Transverse colon (tissue), 4 donors: ENCODE data around the gene ADAM17. TPM values are rescaled to one million over a fixed set of nuclear protein-coding genes. Genes with fewer than 3 reads are reported as not detected.

Source experiments
- DNase-seq: peaks from one replicate; pipeline ENCODE4 v3.0.0-alpha.2; 2019
- H3K27ac ChIP-seq, 4 donors: fragments of 200-600 bp; sonication (generic); 2 replicates each; pipeline ENCODE4 v1.5.1; 2016 to 2018; ENCODE audit warnings: inconsistent platforms in 4 of 4
- H3K27me3 ChIP-seq: fragments of 200-600 bp; sonication (generic); 2 replicates; pipeline ENCODE4 v1.5.1; 2017; ENCODE audit warnings: inconsistent platforms
- H3K36me3 ChIP-seq, 4 donors: fragments of 200-600 bp; sonication (generic); 2 replicates each; pipeline ENCODE4 v1.5.1; 2017 to 2019; ENCODE audit warnings: inconsistent platforms in 4 of 4
- H3K4me1 ChIP-seq, 4 donors: fragments of 200-600 bp; sonication (generic); 2 replicates each; pipeline ENCODE4 v1.5.1; 2017 to 2020; ENCODE audit warnings: inconsistent platforms in 4 of 4
- H3K4me3 ChIP-seq, 4 donors: fragments of 200-600 bp; sonication (generic); 1 replicate in 1 of 4; 2 replicates in 3 of 4; pipeline versions ENCODE4 v1.5.1 to v1.6.1; 2017 to 2019; ENCODE audit warnings: inconsistent platforms in 4 of 4
- H3K9me3 ChIP-seq, 2 donors: fragments of 200-600 bp; sonication (generic); 2 replicates each; pipeline ENCODE4 v1.5.1; 2017 to 2019; ENCODE audit warnings: inconsistent platforms in 2 of 2
- CTCF ChIP-seq, 5 experiments: fragments of 200-600 bp in 3 of 5; fragments of 450-650 bp in 2 of 5; sonication (generic) in 3 of 5; IDR thresholded peaks; 1 replicate in 2 of 5; 2 replicates in 3 of 5; pipeline ENCODE4 v1.5.1; 2016 to 2017; ENCODE audit warnings: antibody characterized with exemption in 5 of 5, inconsistent platforms in 3 of 5, mild to moderate bottlenecking in 2 of 5, moderate library complexity in 1 of 5
- EP300 ChIP-seq: sonication (generic); formaldehyde crosslinking; IDR thresholded peaks from one replicate; pipeline ENCODE4 v1.6.1; 2017; ENCODE audit warnings: antibody characterized with exemption, low read depth
- POLR2A ChIP-seq: fragments of 450-650 bp; IDR thresholded peaks from one replicate; pipeline ENCODE4 v1.6.1; 2016; ENCODE audit warnings: antibody characterized with exemption, mild to moderate bottlenecking, moderate library complexity
- POLR2AphosphoS5 ChIP-seq, 3 donors: sonication (generic); formaldehyde crosslinking; IDR thresholded peaks; one replicate each; pipeline ENCODE4 v1.6.1; 2016; ENCODE audit warnings: antibody characterized with exemption in 3 of 3
- WGBS, 2 donors: methylation state at CpG; one replicate each; pipeline ENCODE4 v1.1.5; 2018; ENCODE audit warnings: low coverage in 1 of 2; 5-methylcytosine and 5-hydroxymethylcytosine counted together
- in situ Hi-C, 4 donors: fragments of 200-750 bp; cut with MboI; loops; one replicate each; pipeline versions ENCODE4 v1.15.0 to v1.15.1; 2017; ENCODE audit warnings: low sequenced_read_pairs in 3 of 4, low pct_ligation_motif_present in 1 of 4, low pct_unique_long_range_greater_than_20kb in 1 of 4
- intact Hi-C: fragments of 100-400 bp; cut with DNase I; formaldehyde crosslinking; loops from one replicate; pipeline ENCODE4 v1.15.1; 2023; ENCODE audit warnings: low total_unique reads
- total RNA-seq, 4 donors: library from RNA; depleted of rRNA; stranded (reverse); fragments of >200 nt; gene quantifications; one replicate each; pipeline ENCODE4 v1.1.0, GENCODE V29; 2016

ADAM17 gene
- total RNA-seq, 4 donors from 2014 or later, result 11.2 to 36.4 (median 17.0) TPM

- Histone ChIP-seq H3K27me3 (no peaks in the 10 kb centered on the region), H3K4me1 (no peaks in the 10 kb centered on the region), H3K36me3 (peaks cover 0 to 79% (median 35%) of the 10 kb centered on the region in 4 donors), H3K27ac (no peak overlapping the region), H3K9me3 (no peaks in the 10 kb centered on the region), H3K4me3 (no peak overlapping the region)
- no peak for TF ChIP-seq POLR2AphosphoS5 (IDR thresholded peaks at IDR 0.05)
- DNase-seq, result no peak
- in situ Hi-C loops (no loop called here), intact Hi-C loops (no loop called here)
- WGBS, 2 donors, result 74 to 92% methylated on average over 2 to 5 of the region's 5 CpGs
Observed at GRCh38 chr2:9484533-9484932, 71.1 kb downstream of the ADAM17 start.

- intact Hi-C loops, result no loop called here
- Histone ChIP-seq H3K27ac (no peak overlapping the region), H3K27me3 (no peaks in the 10 kb centered on the region), H3K36me3 (peaks cover 0 to 76% (median 30%) of the 10 kb centered on the region in 4 donors), H3K4me3 (no peak overlapping the region), H3K4me1 (no peaks in the 10 kb centered on the region), H3K9me3 (no peaks in the 10 kb centered on the region)
- in situ Hi-C loops, result no loop called here
- no peak for TF ChIP-seq POLR2A
- TF ChIP-seq EP300, result no peak
- TF ChIP-seq CTCF (IDR thresholded peaks at IDR 0.05), result no peak
- TF ChIP-seq POLR2AphosphoS5 (IDR thresholded peaks at IDR 0.05), result no peak
- DNase-seq, result no peak
Observed at GRCh38 chr2:9483107-9483506, 72.5 kb downstream of the ADAM17 start.

GRCh38 chr2:9480157-9480556, 75.5 kb downstream of the ADAM17 start:
- TF ChIP-seq EP300 (no peak), POLR2AphosphoS5 (IDR thresholded peaks at IDR 0.05) (no peak)
- intact Hi-C loops (no loop called here), in situ Hi-C loops (no loop called here)
- Histone ChIP-seq H3K27me3 (no peaks in the 10 kb centered on the region), H3K9me3 (no peaks in the 10 kb centered on the region), H3K27ac (no peak overlapping the region), H3K4me3 (no peak overlapping the region), H3K4me1 (peaks cover 0 to 15% (median 9%) of the 10 kb centered on the region in 4 donors), H3K36me3 (peaks cover 0 to 57% (median 19%) of the 10 kb centered on the region in 4 donors)
- no peak for DNase-seq
- 86 to 93% methylated on average over 3 to 4 of the region's 4 CpGs for WGBS, 2 donors

GRCh38 chr2:9478526-9478925, 77.1 kb downstream of the ADAM17 start:
- no peak for DNase-seq
- no peaks in the 10 kb centered on the region for H3K27me3 ChIP-seq
- H3K27ac ChIP-seq, result no peak overlapping the region
- no peaks in the 10 kb centered on the region for H3K9me3 ChIP-seq
- WGBS, 2 donors, result 80 to 92% methylated on average over 1 to 3 of the region's 3 CpGs
- H3K4me1 ChIP-seq, result peaks cover 0 to 23% (median 15%) of the 10 kb centered on the region in 4 donors
- intact Hi-C loops (no loop called here), in situ Hi-C loops (no loop called here)
- TF ChIP-seq POLR2A, result no peak
- no peak for TF ChIP-seq CTCF (IDR thresholded peaks at IDR 0.05)
- H3K4me3 ChIP-seq, result no peak overlapping the region
- peaks cover 0 to 42% (median 11%) of the 10 kb centered on the region in 4 donors for H3K36me3 ChIP-seq

GRCh38 chr2:9477914-9478313, 77.7 kb downstream of the ADAM17 start:
- Histone ChIP-seq H3K4me3 (no peak overlapping the region), H3K27ac (no peak overlapping the region), H3K27me3 (no peaks in the 10 kb centered on the region), H3K36me3 (peaks cover 0 to 37% (median 8%) of the 10 kb centered on the region in 4 donors), H3K9me3 (no peaks in the 10 kb centered on the region), H3K4me1 (peaks cover 0 to 24% (median 18%) of the 10 kb centered on the region in 4 donors)
- DNase-seq, result no peak
- in situ Hi-C loops, result no loop called here
- 77 to 86% methylated on average over 7 of the region's 7 CpGs for WGBS, 2 donors
- intact Hi-C loops, result no loop called here
- TF ChIP-seq EP300, result no peak
- no peak for TF ChIP-seq CTCF (IDR thresholded peaks at IDR 0.05)
- no peak for TF ChIP-seq POLR2AphosphoS5 (IDR thresholded peaks at IDR 0.05)
- TF ChIP-seq POLR2A, result no peak
